Activated CD8-positive, alpha-beta memory T cell treated with anti-CD3 and anti-CD28 coated beads for 1 hour (primary cell): Measurements from ENCODE around the gene OBI1.
"Not testable (repeated sequence)": the region's sequence is repeated elsewhere in the genome, so short reads cannot be mapped to it uniquely, and the experiment has no call there.

Source experiments
- DNase-seq, 2 donors: peaks; one replicate each; pipeline ENCODE4 v3.0.0-alpha.2; 2020; ENCODE audit warnings: low read depth in 1 of 2; ENCODE audit errors: extremely low read depth in 1 of 2

The OBI1 gene

DNA sequence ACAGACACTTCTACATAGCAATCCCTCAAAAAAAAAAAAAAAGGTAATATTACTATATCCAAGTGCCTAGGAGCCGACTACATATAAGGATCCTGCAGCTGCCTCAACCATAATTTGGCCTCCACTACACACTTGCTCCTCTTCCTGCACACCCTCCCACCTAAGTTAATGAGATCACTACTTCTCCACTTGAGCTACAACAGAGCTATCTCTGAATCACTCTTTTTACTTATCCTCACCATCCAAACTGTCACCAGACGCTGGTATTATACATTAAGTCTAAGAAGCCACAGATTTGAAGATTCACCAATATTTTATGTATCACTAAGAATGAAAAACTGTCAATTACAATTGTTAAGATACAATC, 8.3 kb downstream of the OBI1 start:
- no peak for DNase-seq

DNA sequence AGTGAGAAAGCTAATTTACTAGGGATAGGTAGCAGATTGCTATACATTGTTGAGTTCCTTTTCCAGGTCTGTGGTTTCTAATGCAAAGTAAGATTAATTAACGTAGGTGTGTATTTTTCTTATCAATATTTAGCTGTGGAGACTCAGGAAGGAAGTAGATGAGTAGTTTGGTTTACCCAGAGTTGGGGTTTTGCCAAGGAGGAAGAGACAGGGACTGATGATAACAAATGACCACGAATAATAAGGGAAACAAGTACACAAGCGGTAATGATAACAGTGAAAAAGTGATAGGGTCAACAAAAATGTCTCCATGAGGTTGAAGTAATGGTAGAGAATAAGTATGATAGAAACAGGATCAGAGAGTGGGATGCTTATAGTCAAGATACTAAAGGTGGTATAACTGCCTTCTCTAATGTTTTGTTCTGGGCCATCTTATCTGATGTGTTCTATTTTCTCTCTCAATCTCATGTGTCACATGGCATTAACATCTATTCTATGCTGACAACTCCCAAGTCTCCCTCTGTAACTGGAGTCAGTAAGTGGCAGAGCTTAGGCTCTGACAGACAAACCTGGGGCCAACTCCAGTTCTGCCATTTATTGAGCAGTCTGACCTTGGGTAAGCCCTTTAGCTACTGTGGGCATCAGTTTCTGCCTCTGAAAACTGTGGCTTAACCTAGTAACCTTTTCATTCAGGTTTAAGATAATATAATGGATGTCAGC, 8.8 kb downstream of the OBI1 start:
- DNase-seq: no peak

DNA sequence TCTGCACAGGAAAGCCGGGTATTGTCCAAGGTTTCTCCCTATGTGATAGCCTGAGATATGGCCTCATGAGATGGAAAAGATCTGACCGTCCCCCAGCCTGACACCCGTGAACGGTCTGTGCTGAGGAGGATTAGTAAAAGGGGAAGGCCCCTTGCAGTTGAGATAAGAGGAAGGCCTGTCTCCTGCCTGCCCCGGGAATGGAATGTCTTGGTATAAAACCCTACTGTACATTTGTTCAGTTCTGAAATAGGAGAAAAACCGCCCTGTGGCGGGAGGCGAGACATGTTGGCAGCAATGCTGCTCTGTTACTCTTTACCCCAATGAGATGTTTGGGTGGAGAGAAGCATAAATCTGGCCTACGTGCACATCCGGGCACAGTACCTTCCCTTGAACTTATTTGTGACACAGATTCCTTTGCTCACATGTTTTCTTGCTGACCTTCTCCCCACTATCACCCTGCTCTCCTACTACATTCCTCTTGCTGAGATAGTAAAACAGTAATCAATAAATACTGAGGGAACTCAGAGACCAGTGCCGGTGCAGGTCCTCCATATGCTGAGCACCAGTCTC, 11.8 kb downstream of the OBI1 start:
- not testable (repeated sequence) for DNase-seq

DNA sequence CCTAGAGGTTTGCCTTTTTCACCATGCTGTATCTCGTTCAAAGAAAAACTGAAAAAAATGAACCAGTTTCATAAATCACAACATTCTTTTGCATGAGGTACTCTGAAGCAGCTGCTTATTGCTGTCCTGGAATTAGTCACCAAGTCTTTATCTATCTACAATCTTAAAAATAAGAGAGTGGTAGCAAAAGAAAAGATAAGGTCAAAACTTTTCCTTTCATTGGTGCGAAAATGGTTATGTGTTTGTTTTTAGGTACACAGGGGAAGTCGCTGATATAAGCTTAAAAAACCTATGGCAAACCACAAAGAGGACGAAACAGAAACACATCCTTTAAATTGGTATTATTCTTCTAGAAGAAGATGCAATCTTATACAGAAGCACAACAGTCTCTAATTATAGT, 20.7 kb downstream of the OBI1 start:
- DNase-seq: no peak

DNA sequence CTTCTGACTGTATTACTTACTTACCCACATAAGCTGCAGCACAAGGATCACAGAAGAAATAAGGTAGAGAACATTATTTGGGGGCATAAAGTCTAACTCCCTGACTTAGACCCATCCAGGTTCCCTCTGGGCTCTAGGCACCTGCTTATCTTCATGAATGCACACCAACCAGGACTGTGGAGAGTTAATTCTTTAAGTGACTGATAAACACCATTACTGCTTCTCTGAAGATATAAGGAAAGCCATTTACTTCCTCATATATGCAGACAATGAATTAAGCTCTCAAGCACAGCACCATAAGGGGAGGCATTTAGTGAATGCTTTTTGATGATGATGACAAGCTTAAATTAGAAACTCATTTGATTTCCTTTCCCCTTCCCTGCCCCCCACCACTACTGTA, 22.5 kb downstream of the OBI1 start:
- no peak for DNase-seq

DNA sequence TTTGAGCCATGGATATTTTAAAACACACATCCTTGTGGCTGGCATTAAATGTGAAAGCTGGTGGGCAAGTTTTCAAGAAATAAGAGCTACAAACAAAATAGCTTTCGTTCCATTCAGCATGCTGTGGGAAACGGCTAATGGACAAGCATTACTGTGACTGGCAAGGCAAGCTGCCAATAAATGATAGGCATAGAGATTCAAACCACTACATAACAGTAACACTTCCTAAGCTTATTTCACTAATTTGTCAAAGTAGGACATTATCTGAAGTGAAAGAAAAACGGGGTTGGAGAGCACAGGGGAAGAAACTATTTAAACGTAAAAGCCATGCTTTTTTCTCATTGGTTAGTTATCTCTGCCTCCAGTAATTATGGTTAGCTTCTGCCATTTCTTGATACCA, 26.0 kb downstream of the OBI1 start:
- DNase-seq: no peak

DNA sequence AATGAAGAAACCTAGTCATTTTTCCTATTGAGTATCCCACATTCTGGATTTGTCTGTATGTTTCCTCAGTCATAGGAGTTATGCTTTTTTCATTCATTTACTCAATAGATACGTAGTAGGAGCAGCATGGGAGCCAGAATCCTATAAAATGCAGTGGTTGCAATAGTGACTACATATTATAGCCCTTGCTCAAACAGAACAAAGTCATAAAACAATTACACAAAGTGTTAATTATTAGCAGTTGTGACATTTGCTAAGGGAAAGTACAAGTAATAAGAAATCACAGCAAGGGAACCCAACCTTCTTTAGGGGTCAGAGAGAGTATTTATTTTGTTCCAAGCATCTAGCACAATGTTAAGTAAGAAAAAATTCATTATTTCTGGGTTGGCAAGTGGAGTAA, 27.9 kb downstream of the OBI1 start:
- no peak for DNase-seq

DNA sequence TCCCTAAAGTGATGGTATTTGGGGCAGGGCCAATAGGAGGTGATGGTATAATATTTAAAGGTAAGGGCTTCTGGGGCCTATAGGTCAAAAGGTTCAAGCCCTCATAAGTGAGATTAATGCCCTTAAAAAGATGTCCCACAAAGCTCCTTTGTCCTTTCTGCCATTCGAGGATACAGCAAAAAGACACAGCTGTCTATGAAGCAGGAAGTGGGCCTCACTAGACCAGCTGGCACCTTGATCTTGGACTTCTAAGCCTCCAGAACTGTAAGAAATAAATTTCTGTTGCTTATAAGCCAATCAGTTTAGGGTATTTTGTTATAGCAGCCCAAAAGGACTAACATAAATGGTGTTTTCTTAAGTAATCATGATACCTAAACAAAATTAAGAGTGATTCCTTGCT, 28.4 kb downstream of the OBI1 start:
- no peak for DNase-seq

DNA sequence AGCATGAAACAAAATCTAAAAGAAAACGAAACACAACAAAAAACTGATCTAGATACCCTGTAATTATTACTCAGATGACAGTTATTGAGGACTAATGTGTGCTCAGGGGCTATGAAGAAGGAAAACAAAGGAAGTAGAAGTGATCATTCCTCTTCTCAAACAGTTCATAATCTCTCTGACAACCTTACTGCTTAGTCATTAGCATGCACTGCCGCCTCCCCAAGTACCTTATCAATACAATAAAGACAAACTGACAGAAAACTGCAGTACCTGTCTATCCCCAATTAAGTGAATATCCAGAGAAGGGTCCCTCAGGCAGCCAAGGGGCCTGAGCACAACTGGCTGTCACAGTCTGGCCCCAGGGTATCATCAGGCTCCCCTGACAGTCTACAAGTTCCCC, 33.6 kb downstream of the OBI1 start:
- no peak for DNase-seq

DNA sequence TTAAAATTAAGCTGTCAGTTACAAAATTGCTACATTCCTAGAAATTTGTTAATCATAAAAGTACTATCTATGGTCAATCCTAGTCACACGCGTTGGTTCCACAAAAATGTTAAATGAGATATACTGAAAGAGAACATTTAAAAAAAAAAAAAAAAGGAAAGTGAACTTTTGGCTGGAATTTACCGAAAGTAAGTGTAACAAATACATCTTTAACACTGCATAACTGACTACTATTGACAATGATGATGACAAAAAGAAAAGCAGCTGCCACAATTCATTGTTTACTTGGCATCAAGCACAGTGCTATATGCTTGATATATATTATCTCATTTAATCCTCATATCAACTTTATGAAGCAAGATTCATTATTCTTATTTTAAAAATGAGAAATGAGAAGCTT, 35.8 kb downstream of the OBI1 start:
- no peak for DNase-seq

DNA sequence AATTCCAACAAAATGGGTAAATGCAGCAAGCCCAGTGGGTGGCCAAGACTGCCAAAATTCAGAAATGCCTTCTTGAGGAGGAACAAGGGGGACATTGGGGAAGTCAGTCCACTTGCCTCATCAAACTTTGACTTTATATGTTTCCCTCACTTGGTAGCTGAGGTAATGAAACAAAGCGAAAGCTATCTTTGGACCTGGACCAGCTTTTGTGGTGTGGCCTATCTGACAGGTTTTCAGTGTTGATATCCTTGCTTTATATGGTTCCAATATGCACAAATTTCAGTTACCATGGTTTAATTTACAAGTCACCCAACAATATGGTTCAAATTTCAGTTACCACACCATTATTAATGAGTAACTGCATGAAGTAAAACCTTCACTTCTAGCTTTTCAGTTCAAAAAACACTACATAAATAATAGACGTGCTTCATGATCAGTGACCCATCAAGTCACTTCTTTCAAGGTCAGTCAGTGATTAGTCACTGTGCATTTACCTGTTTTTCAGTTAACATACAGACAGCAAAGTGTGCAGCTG, 38.0 kb downstream of the OBI1 start:
- no peak for DNase-seq

DNA sequence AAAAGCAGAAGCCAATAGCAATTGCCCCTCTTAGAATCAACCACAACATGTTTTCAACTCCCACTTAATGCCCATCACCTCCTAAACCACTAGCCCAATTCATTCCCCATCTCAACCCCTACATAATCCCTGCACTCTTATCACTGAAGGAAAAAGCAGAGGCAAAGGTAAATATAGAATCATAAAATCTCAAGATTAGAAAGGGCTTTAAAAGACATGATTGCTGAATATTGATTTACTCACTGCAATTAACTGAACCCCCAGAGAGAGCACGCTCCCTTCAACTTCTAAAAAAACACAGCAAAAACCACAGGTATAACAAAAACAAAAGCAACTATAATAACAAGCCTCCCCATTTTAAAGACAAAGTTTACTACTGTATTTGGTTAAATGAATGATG, 40.5 kb downstream of the OBI1 start:
- no peak for DNase-seq

DNA sequence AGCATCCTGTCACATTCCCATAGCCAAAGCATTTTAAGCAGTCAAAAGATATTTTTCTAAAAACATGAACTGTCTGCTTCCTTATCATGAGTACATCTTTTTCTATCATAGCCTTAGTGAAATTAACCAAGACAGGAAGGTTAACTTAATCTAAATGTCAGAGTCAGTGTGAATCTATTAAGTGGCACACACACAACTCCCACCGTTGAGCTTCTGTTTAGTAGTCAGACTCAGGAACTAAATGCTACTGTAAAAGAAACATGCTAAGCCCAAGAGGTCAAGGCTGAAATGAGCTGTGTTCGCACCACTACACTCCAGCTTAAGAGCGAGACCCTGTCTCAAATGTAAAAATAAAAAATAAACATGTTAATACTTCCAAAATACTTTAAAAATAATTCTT, 47.9 kb downstream of the OBI1 start:
- DNase-seq: no peak

DNA sequence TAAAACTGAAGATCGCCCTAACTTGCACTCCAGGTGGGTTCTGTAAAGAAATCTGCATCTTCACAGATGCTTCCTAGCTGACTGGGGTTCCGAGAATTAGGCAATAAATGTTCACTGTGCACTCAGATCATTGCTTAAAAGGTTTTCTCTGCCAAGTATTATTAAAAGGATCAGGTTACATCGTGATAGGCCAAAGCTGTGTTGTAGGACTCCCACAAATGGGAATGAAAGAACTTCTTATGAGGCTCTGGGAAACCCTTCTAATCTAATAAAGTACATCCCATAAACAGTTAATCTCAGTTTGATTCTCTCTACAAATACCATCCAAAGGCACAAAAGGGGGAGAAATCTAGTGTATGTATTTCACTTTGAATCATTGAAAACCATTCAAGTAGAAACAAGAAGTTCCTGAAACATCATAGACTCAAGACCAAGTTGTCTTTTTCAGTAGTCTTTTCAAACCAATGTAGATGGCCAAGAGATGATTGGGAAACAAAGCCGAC, 48.5 kb downstream of the OBI1 start:
- DNase-seq: no peak

DNA sequence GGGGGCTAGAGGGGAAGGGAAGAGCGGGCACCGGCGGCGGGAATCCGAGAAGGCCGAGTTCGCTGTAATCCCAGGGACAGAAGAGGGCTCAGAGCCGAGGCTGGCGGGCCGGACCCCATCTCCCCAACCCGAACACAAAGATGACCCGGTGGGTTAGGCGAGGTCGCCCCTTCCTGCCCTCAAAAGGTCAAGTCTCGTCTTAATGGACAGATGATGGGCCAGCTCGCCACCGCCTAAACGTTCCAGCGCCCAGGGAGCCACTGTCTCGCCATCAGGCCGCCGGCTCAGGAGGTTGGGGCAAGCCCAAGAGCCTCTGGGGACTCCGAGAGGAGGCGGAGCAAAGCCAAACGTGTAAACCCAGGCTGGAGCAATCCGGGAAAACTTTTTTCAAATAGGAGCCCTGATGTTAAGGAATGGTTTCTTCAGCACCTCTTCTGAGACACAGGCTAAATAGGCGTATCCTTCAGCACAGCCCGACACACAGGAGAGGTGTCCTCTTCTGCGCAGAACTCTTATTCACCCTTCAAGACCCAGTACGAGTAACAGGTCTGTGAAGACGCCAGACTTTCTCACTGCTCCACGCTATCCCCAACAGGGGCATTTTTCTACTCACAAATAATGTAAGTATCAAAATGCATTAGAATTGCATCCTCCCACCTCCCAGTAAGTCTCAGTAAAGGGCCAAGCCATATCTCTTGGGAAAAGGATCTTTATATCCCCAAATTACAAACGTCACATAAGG, 49.3 kb downstream of the OBI1 start:
- no peak for DNase-seq

DNA sequence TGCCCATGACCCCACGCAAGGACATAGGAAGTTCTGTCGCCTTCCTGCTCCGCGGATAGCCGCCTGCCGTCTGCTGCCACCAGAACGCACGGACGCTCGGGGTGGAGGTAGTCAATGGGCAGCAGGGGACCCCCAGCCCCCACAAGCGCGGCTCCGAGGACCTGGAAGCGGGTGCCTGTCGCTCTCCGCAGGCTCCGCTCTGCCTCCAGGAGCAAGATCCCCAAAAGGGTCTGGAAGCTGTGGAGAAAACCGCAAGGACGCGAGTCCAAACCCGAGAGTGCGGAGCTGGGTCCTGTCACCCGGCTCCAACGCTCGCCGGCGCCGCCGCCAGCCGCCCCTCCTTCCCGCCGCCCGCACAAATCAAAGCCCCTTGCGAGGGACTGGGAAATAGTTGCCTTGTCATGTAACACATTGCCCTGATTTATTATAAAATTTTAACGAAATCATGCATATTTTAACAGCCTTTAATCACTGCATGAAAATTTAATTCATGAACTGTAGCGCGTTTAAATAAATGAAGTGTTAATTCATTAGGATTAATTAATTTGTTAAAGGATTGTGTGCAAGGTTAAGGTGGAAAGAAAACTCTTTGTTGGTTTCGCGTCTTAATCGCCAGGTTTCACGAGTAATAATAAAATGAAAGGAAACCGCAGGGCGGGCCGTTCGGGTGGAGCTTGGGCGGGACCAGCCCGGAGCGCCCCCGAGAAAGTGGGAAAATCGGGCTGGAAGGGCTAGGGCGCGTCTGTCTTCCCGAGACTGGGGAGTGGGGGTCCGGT, 50.1 kb downstream of the OBI1 start:
- DNase-seq: no peak

DNA sequence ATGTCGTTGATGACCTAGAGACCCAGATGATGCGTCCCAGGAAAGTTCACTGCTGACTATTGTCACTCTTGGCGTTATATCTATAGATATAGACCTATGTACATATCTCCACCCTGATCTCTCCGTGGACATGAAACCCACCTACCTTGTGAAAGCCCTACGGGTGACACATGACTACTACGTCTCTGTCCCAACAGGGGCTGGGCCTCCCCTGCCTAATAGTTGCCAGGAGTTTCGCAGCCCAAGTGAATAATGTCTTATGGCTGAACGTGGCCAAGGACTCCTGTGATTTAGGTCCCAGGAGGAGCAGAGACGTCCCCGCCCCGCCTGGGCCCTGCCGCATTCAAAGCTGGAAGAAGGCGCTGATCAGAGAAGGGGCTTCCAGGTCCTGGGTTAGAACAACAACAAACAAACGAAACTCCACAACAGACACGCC, 50.7 kb downstream of the OBI1 start:
- no peak for DNase-seq

DNA sequence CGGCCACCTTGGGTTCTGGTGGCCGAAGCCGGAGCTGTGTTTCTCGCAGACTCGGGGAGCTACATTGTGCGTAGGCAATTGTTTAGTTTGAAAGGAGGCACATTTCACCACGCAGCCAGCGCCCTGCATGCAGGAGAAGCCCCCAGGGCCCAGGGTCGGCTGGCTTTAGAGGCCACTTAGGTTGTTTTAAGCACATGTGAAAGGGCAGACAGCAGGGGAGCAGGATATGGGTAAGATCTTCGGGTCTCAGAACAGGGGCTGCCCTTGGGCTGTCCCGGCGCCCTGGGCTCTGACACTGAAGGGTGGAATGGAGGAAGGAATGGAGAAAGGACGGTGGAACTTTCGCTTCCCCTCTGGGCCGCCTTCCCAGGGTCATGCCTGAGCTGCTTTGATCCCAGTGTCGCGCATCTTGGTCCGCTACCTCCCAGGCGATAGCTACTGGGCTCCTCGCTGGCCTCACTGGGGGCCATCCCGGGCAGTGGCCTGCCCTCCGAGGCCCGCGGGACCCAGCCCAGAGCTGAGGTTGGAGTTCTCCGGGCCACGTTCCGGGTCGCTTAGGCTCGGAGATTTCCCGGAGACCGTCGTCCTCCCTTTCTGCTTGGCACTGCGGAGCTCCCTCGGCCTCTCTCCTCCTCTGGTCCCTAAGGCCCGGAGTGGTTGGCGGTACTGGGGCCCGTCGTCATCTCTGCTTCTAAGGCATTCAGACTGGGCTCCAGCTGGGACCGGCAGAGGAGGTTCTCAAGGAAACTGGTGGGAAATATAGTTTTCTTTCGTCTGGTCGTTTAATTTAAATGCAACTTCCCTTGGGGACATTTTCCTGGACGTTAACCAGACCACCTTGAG, 51.3 kb downstream of the OBI1 start:
- no peak for DNase-seq

DNA sequence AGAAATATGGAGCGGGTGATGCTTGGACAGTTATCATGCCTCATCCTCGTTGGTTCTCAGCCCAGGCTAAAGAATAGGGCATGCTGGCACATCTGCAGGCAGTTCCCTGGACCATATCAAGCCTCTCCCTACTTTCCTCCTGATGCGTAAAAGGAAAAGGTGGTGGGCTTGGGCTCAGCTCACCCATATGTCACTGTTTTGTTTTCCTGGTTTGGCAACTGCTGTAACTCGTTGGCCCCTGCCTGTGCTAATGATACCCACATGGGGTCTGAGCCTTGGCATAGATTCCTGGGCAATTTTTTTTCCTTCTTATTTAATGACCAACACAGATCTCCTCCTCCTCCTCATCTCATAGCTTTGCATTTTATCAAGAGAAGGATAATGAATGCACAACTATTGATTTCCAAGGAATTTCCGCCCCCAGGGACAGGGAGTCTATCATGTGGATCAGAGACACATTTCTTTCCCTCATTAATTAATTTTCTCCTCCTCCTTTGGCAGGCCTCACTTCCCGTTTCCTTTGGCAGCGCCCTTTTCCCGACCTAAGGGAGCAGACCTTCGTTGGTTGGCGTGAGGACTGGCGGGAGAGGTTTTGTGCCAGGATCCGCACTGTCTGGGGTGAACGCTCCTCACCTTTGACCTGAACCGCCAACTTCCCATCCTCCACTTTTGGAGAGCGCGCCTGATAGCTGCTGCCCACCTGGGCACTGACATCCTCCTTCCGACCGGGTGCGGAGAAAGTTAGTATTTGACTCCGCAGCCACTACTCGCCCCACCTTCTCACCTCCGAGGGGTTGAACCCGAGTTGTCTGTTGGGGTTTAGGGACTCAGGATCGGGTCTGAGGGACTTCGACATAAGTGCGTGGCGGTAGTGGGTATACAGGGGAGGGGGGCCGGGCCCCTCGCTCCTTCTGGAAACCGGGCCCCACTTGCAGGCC, 52.2 kb downstream of the OBI1 start:
- DNase-seq: no peak
